ENCODE measurements around the gene FTO. TPM values are rescaled to one million over a fixed set of nuclear protein-coding genes. Genes with fewer than 3 reads are reported as not detected.

Gene FTO
- total and polyA plus RNA-seq, 2 of the 13 experiments (the other 11 are each of a cell fraction or from before 2014, with no cell fraction given) = 41.6 to 55.8 TPM

DNA sequence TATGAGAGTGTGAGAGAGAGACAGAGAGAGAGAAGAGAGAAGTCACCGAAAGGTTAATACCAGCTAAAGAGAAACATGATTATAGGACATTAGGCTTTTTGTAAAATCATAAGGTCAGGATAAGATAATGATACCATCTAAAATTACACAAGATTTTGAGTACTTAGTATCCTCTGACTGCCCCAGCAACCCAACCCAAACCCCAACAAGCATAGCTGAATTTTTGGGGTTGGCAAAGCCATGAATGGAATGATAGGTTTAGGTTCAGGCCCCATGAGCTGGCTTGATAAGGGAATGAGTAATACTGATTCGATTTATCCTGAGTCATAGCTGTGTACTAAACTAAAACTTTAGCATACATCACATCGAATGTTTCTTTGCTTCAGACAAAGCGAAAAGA lies 323.1 kb downstream of the FTO start:
- no peak for TF ChIP-seq POLR2AphosphoS2 (IDR thresholded peaks at IDR 0.05; ENCODE audit: low read depth, low read length)
- no peak for TF ChIP-seq ZNF788 (CRISPR knock-in tag; IDR thresholded peaks at IDR 0.05; ENCODE audit: borderline replicate concordance)
- no peak for TF ChIP-seq LRRFIP1 (CRISPR knock-in tag; conservative IDR thresholded peaks at IDR 0.05)
- TF ChIP-seq PRPF4 (IDR thresholded peaks at IDR 0.05; ENCODE audit: low read depth, low read length, poor library complexity, severe bottlenecking) = no peak
- no peak for TF ChIP-seq CCAR2 (optimal IDR thresholded peaks at IDR 0.05; ENCODE audit: low read depth, low read length)
- TF ChIP-seq ZNF451 (CRISPR knock-in tag; IDR thresholded peaks at IDR 0.05) = no peak
- no peak for TF ChIP-seq TOPORS (CRISPR knock-in tag; IDR thresholded peaks at IDR 0.05)
- no peak for TF ChIP-seq SMYD3 (CRISPR knock-in tag; IDR thresholded peaks at IDR 0.05)
- no peak for TF ChIP-seq ARNT2 (CRISPR knock-in tag; IDR thresholded peaks at IDR 0.05; ENCODE audit: low read depth)
- no peak for TF ChIP-seq GLI4 (CRISPR knock-in tag; IDR thresholded peaks at IDR 0.05; ENCODE audit: borderline replicate concordance)
- no peak for TF ChIP-seq ZNF83 (CRISPR knock-in tag; IDR thresholded peaks at IDR 0.05; ENCODE audit: borderline replicate concordance)
- no peak for TF ChIP-seq SRY (CRISPR knock-in tag; IDR thresholded peaks at IDR 0.05)
- no peak for TF ChIP-seq ZNF414 (CRISPR knock-in tag; IDR thresholded peaks at IDR 0.05)
- TF ChIP-seq MEF2D (CRISPR knock-in tag; IDR thresholded peaks at IDR 0.05) = no peak
- TF ChIP-seq NCOR1 (IDR thresholded peaks at IDR 0.05; ENCODE audit: borderline replicate concordance, low read length) = no peak
- no peak for TF ChIP-seq ZSCAN12 (CRISPR knock-in tag; IDR thresholded peaks at IDR 0.05)
- no peak for TF ChIP-seq TBX3 (IDR thresholded peaks at IDR 0.05; ENCODE audit: borderline replicate concordance)
- TF ChIP-seq, protein P1, sequence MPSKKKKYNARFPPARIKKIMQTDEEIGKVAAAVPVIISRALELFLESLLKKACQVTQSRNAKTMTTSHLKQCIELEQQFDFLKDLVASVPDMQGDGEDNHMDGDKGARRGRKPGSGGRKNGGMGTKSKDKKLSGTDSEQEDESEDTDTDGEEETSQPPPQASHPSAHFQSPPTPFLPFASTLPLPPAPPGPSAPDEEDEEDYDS (CRISPR knock-in tag; IDR thresholded peaks at IDR 0.05) = no peak
- ChIA-PET POLR2A (no interaction called here), CTCF (ENCODE audit: low intra/inter-chr PET ratio, low total read pairs) (no interaction called here)
- FAIRE-seq = no peak
- Histone ChIP-seq H4K20me1 (ENCODE audit: insufficient read depth, low read length) (no peaks in the 10 kb centered on the region), H3K36me3 (replicated peaks in 1 of 2; ENCODE audit: control insufficient read depth in 1 of 2, insufficient read depth in 2 of 2, low read length in 2 of 2) (no peaks in the 10 kb centered on the region), H3K9me3 (ENCODE audit: low read length) (peaks cover 23% of the 10 kb centered on the region), H3K4me2 (ENCODE audit: low read depth, low read length) (no peak overlapping the region), H3K27me3 (ENCODE audit: control insufficient read depth in 1 of 2, insufficient read depth in 2 of 2, low read length in 2 of 2) (no peaks in the 10 kb centered on the region), H3K4me1 (ENCODE audit: insufficient read depth, low read length) (no peaks in the 10 kb centered on the region), H3K4me3 (replicated peaks in 1 of 3; ENCODE audit: insufficient read depth in 1 of 3, low read depth in 2 of 3, low read length in 3 of 3) (no peak overlapping the region), H2AFZ (ENCODE audit: low read length) (no peak overlapping the region), H3K27ac (ENCODE audit: extremely low read length, insufficient read depth, low read length) (no peak overlapping the region), H3K9ac (ENCODE audit: insufficient read depth, low read depth, low read length) (no peak overlapping the region), H3K79me2 (ENCODE audit: insufficient read depth, low read length) (no peaks in the 10 kb centered on the region)
- intact Hi-C loops (cut with micrococcal nuclease; ENCODE audit: unreplicated experiment) (no loop called here), in situ Hi-C loops (cut with HindIII; ENCODE audit: extremely low pct_ligation_motif_present, low pct_unique_long_range_greater_than_20kb) (no loop called here)
- no TSS peak for BruUV-seq (replicated peaks)
- WGBS (ENCODE audit: low lambda C conversion rate) = 94% methylated on average over 4 of the region's 4 CpGs
- DNase-seq (ENCODE audit: low spot score) = no peak
- no peak for ATAC-seq
